ENCODE results near the gene TTC23L. TPM values are rescaled to one million over a fixed set of nuclear protein-coding genes. Genes with fewer than 3 reads are reported as not detected.

TTC23L gene, protein sequence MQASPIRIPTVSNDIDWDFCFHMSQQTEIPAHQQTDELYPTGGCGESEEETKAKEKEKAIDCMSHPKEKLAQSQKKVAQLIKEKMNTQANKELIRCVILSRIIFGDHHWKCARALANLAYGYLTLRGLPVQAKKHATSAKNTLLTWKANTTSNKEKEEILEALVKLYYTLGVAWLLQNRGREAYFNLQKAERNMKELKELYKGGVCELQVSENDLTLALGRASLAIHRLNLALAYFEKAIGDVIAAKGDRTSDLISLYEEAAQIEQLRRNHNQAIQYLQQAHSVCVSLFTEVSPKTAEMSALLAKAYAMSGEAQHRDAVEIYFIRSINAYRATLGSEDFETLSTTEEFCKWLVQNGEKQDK
- total RNA-seq = 0.09 and 0.22 TPM in 2 replicates

DNA sequence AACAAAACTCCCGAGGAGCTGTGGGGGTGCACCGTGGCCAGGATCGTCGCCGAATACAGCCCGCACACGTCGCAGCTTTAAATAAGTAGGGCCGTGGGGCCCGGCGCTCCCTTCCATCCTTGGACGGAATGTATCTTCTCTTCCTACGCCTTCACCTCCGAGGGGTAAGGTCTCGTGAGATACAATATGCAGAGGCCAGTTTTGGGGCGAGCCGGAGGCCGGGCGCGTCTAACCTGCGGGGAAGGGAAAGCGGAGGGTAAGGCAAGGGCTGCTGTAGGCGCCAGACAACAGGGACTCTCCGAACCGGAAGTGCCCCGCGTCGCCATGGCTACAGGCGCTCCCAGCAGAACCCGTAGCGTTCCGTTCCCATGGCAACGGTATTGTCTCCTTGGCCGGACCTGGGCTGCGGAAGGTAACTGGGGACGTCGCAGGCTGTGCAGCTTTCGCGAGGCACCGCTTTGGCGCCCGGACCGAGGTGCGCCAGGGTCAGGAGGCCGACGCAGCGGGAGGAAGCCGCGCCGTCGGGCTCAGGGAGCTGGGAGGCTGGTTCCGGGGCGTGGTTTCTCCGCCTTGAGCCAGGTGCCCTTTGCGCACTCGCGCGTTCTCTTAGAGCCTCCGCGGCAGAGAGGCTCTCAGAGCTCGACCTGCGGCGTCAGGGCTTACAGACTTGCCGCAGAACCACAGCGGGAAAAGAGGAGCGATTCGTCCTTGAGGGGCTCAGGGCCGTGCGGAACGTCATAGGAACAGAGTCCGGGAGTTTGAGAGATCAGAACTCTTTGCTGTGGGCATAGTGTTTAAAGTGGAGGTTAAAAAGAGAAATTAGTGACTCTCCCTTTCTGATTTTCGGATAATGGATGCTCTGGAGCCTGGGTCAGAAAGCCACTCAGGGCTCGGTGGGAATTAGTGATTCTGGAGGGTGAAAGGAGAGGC is at the start of gene TTC23L:
Gene TTC23L (plus strand): TSS at position 380 of the 930 bp plus-strand sequence. CDS start 1,508 bp downstream, outside the sequence.

DNA sequence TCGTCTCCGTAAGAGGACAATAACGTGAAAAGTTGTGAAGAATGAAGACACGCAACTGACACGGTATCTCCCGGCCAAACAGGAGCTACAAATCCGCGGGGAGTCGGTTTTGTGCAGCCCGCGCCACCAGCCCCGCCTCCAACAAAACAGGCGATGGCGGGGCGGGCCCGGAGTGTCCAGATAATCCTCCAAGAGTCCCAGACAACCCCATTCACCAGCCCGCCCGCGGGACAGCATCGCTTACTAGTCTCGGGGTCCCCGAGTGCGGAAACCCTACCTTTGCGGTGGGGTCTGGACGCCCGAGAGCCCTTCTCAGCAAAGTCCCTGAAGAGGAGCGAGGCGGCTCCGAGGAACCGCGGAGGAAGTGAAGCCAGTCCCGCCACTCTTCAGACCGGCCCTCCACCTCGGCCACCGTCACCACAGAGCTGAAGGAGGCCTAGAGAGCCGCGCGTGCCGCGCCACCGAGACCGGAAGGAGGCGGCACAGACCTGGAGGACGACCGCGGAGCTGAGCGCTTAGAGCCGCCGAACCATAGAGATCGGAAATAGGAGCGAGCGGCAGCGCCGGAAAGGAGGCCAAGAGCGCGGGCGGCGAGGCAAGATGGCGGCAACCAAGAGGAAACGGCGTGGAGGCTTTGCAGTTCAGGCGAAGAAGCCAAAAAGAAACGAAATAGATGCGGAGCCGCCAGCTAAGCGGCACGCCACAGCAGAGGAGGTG is 76.3 kb downstream of the TTC23L start, which contains the start of the genes BRIX1 and RAD1:
Gene BRIX1 (plus strand): TSS at position 573 of the 717 bp plus-strand sequence. CDS start 28 bp downstream, at position 601.
Gene RAD1 (minus strand): TSS at position 366 of the 717 bp plus-strand sequence. CDS start 612 bp downstream, outside the sequence.

DNA sequence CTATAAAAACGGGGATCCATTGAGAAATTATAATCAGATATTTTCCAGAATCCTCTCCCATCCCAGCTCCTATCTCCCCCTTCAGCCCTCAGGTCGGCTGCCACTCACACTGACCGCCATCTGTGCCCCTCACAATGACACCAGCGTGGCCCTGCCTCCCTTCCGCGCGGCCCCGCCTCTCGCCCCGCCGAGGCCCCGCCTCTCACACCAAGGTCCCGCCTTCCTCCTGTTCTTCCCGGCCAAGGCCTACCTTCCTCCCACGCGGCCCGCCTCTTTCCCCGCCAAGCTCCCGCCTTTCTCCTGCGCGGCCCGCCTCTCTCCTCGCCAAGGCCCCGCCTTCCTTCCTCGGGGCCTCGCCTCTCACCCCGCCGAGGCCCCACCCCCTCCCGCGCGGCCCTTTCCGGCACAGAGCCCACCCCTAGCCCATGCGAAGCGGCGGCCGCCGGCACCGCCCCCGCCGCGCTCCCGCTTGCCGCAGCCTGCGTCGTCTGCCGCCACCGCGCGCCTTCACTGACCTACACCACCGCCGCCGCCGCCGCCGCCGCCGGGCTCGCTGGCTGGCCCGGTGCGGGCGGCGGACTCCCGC is 90.3 kb downstream of the TTC23L start, which contains the start of gene DNAJC21:
Gene DNAJC21 (plus strand): TSS at position 426 of the 586 bp plus-strand sequence. CDS start 261 bp downstream, outside the sequence.

Other genes with a start within 250 kb of the TTC23L start
- gene RAI14, start 182.8 kb upstream of the TTC23L start, total RNA-seq = 180 and 215 TPM in 2 replicates
- 19.8 and 22.3 TPM in 2 replicates for gene RAD1, start 76.3 kb downstream of the TTC23L start, total RNA-seq
- gene BRIX1, start 76.5 kb downstream of the TTC23L start, total RNA-seq = 16.0 and 25.9 TPM in 2 replicates
- 19.2 and 29.3 TPM in 2 replicates for gene DNAJC21, start 90.4 kb downstream of the TTC23L start, total RNA-seq
- not detected in 2 replicates for gene AGXT2, start 208.8 kb downstream of the TTC23L start, total RNA-seq